Measurements from ENCODE around the gene ISM1.

The ISM1 gene

GRCh38 chr20:13322621-13323020, 101.5 kb downstream of the ISM1 start:
- Histone ChIP-seq H4K20me1 (ENCODE audit: insufficient read depth) (no peaks in the 10 kb centered on the region), H3K9ac (no peak overlapping the region), H3K27me3 (ENCODE audit: insufficient read depth, low read depth) (no peaks in the 10 kb centered on the region), H3K4me1 (ENCODE audit: low read depth, poor library complexity, severe bottlenecking) (no peaks in the 10 kb centered on the region), H3K36me3 (ENCODE audit: insufficient read depth) (no peaks in the 10 kb centered on the region), H2AFZ (ENCODE audit: low read depth) (no peak overlapping the region), H3K27ac (no peak overlapping the region), H3K79me2 (ENCODE audit: insufficient read depth, low read depth) (no peaks in the 10 kb centered on the region), H3K4me2 (no peak overlapping the region), H3K4me3 (IDR thresholded peaks at IDR 0.05; ENCODE audit: insufficient read depth, low read depth, low read length) (no peak overlapping the region)
- TF ChIP-seq CTCF (conservative IDR thresholded peaks at IDR 0.05; ENCODE audit: low read depth, low read length), result no peak

GRCh38 chr20:13325033-13325432, 104.0 kb downstream of the ISM1 start:
- Histone ChIP-seq H2AFZ (ENCODE audit: low read depth) (no peak overlapping the region), H3K79me2 (ENCODE audit: insufficient read depth, low read depth) (no peaks in the 10 kb centered on the region), H3K4me1 (ENCODE audit: low read depth, poor library complexity, severe bottlenecking) (no peaks in the 10 kb centered on the region), H3K4me2 (no peak overlapping the region), H3K27ac (no peak overlapping the region), H4K20me1 (ENCODE audit: insufficient read depth) (no peaks in the 10 kb centered on the region), H3K4me3 (IDR thresholded peaks at IDR 0.05; ENCODE audit: insufficient read depth, low read depth, low read length) (no peak overlapping the region), H3K27me3 (ENCODE audit: insufficient read depth, low read depth) (no peaks in the 10 kb centered on the region), H3K36me3 (ENCODE audit: insufficient read depth) (no peaks in the 10 kb centered on the region), H3K9ac (no peak overlapping the region)
- no peak for TF ChIP-seq CTCF (conservative IDR thresholded peaks at IDR 0.05; ENCODE audit: low read depth, low read length)

GRCh38 chr20:13325796-13326340, 104.8 kb downstream of the ISM1 start:
- Histone ChIP-seq H2AFZ (ENCODE audit: low read depth) (no peak overlapping the region), H3K27me3 (ENCODE audit: insufficient read depth, low read depth) (no peaks in the 10 kb centered on the region), H3K9ac (no peak overlapping the region)

GRCh38 chr20:13331536-13331935, 110.5 kb downstream of the ISM1 start:
- no peaks in the 10 kb centered on the region for H4K20me1 ChIP-seq (ENCODE audit: insufficient read depth)
- H3K27ac ChIP-seq, result no peak overlapping the region
- no peak overlapping the region for H3K9ac ChIP-seq
- no peaks in the 10 kb centered on the region for H3K27me3 ChIP-seq (ENCODE audit: insufficient read depth, low read depth)
- H3K4me2 ChIP-seq, result no peak overlapping the region
- H3K4me1 ChIP-seq (ENCODE audit: low read depth, poor library complexity, severe bottlenecking), result no peaks in the 10 kb centered on the region
- H3K36me3 ChIP-seq (ENCODE audit: insufficient read depth), result no peaks in the 10 kb centered on the region
- no peak overlapping the region for H2AFZ ChIP-seq (ENCODE audit: low read depth)
- TF ChIP-seq CTCF (conservative IDR thresholded peaks at IDR 0.05; ENCODE audit: low read depth, low read length), result no peak
- H3K4me3 ChIP-seq (IDR thresholded peaks at IDR 0.05; ENCODE audit: insufficient read depth, low read depth, low read length), result no peak overlapping the region
- no peaks in the 10 kb centered on the region for H3K79me2 ChIP-seq (ENCODE audit: insufficient read depth, low read depth)

More at GRCh38 chr20:13325796-13326340, 104.8 kb downstream of the ISM1 start:
- no peak overlapping the region for H3K4me2 ChIP-seq
- no peak for TF ChIP-seq CTCF (conservative IDR thresholded peaks at IDR 0.05; ENCODE audit: low read depth, low read length)
- no peaks in the 10 kb centered on the region for H4K20me1 ChIP-seq (ENCODE audit: insufficient read depth)
- H3K4me1 ChIP-seq (ENCODE audit: low read depth, poor library complexity, severe bottlenecking), result no peaks in the 10 kb centered on the region
- no peak overlapping the region for H3K27ac ChIP-seq
- no peaks in the 10 kb centered on the region for H3K79me2 ChIP-seq (ENCODE audit: insufficient read depth, low read depth)
- no peaks in the 10 kb centered on the region for H3K36me3 ChIP-seq (ENCODE audit: insufficient read depth)
- H3K4me3 ChIP-seq (IDR thresholded peaks at IDR 0.05; ENCODE audit: insufficient read depth, low read depth, low read length), result no peak overlapping the region
